Measurements from ENCODE around the gene CMTM8.

The CMTM8 gene

DNA sequence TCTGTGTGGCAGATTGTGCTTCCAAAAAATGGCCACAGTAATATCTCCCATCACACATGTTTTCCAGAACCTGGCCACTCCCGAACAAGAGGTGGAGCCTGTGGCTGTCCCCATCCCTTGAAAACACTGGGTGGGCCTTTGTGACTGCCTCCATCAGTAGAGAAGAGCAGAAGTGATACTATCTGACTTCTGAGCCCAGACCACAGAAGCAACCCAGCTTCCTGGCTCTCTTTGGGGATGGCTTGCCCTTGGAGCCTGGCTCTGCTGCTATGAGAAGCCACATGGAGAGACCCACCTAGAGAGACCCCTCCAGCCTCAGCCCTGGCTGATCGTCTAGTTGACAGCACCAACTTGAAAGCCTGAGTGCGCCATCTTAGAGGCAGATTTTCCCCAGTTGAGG, 39.8 kb upstream of the CMTM8 start:
- FAIRE-seq (no peak), DNase-seq (ENCODE audit: insufficient read length, low spot score) (no peak)
- TF ChIP-seq, protein P1, sequence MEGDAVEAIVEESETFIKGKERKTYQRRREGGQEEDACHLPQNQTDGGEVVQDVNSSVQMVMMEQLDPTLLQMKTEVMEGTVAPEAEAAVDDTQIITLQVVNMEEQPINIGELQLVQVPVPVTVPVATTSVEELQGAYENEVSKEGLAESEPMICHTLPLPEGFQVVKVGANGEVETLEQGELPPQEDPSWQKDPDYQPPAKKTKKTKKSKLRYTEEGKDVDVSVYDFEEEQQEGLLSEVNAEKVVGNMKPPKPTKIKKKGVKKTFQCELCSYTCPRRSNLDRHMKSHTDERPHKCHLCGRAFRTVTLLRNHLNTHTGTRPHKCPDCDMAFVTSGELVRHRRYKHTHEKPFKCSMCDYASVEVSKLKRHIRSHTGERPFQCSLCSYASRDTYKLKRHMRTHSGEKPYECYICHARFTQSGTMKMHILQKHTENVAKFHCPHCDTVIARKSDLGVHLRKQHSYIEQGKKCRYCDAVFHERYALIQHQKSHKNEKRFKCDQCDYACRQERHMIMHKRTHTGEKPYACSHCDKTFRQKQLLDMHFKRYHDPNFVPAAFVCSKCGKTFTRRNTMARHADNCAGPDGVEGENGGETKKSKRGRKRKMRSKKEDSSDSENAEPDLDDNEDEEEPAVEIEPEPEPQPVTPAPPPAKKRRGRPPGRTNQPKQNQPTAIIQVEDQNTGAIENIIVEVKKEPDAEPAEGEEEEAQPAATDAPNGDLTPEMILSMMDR (IDR thresholded peaks at IDR 0.05; ENCODE audit: insufficient read depth, missing control alignments): no peak

DNA sequence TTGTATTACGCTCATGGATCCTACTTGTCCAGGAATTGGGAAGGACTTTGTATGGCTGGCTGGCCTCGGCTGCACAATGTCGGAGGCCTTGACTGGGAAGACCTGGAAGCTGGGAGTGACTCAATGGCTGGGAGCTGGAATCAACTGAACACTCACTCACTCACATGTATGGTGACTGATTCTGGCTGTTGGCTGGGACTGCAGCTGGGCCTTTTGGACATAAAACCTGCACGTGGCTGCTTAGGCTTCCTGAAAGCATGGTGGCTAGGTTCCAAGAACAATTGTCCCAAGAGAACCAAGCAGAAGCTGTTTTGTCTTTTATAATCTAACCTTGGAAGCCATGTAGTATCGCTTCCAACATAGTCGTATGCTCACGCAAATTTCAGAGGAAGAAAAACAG, 38.0 kb upstream of the CMTM8 start:
- DNase-seq (ENCODE audit: insufficient read length, low spot score) (no peak), FAIRE-seq (no peak)
- TF ChIP-seq, protein P1 (IDR thresholded peaks at IDR 0.05; ENCODE audit: insufficient read depth, missing control alignments): no peak

DNA sequence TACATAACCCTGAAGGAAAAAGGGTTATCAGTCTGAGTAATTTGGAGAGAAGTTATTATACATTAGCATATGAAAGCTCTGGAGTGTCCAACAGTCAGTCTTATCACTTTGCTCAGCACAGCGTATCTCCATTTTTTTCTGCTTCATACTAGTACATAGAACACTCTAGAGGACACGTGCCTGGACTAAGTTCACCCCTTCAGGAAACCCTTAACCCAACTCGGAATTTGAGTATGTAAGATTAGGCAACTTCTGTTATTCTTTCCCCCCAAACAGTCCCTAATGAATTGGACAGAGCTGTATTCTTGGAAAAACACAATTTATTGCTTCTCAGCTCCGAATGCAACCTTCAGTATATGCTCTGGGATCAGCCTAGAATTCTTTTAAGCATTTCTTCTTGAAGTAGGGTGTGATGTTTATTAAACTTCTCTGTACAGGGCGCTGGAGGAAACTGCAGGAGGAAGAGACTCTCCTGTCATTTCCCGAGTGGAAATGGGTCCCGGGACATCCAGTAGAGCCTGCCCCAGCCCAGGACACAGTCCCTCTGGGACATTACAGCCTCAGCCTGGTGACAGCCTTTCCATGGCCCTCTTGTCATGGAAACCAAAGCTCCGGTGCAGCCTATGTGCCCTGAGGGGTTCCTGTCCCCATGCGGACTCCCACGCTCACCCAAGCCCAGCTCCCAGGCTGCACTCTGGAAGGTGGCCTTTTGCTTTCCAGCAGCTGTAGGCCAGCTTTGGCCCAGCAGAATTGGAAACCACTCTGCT, 37.3 kb upstream of the CMTM8 start:
- DNase-seq (ENCODE audit: insufficient read length, low spot score) (no peak), FAIRE-seq (no peak)
- TF ChIP-seq, protein P1 (IDR thresholded peaks at IDR 0.05; ENCODE audit: insufficient read depth, missing control alignments): no peak

DNA sequence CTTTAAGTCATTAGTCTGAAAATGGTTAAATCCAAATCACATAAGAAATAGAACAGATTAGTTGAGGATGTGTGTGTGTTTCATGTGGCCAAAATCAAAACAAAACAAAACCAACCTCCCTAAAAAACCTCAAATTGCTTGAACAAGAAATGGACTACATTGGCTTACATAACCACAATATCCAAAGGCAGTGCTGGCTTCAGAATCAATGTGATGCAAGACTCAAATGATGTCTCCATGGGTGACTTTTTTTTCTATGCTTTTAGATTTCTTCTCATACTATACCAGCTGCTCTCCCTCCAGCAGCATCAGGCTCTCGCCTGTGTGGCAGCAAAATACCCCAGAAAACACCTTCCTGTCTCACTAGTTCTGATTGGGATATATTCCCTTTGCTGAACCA, 36.0 kb upstream of the CMTM8 start:
- TF ChIP-seq, protein P1 (IDR thresholded peaks at IDR 0.05; ENCODE audit: insufficient read depth, missing control alignments): no peak
- FAIRE-seq: no peak
- no peak for DNase-seq (ENCODE audit: insufficient read length, low spot score)

DNA sequence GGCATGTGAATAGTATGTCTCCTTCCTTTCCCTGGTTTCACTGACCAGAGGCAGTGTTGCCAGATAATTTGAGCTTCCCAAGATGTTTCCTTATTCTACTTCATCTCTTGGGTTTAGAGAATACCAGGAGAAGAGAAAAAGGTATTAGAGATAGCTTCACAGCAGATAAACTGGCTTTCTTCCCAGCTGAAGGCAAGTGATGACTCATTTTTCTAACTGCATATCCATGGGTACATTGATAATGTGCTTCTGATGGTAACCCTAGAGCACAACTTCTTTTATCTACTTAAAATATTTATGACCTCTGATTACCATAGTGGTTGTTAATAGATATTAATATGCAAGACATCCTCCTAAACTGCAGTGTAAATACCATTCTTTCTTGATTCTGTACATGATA, 34.6 kb upstream of the CMTM8 start:
- FAIRE-seq: no peak
- no peak for DNase-seq (ENCODE audit: insufficient read length, low spot score)
- TF ChIP-seq, protein P1 (IDR thresholded peaks at IDR 0.05; ENCODE audit: insufficient read depth, missing control alignments): no peak

DNA sequence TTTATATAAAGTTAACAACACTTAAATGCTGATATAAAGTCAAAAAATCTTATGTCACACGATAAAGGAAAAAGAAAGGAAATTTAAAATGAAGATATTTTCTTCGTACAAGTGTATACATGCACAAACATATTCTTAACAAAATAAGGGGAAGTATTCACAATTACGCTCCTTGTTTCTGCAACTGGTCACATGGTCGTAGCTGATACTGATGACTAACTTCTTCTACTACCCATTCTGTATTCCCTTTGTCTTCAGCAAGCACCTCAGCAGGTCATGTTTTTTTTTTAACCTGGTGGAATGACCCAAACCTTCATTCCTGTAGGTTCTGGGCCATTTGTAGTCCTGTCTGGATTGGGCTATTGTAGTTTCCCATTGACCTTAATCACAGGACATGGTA, 30.0 kb upstream of the CMTM8 start:
- TF ChIP-seq, protein P1 (IDR thresholded peaks at IDR 0.05; ENCODE audit: insufficient read depth, missing control alignments): no peak
- FAIRE-seq: no peak
- DNase-seq (ENCODE audit: insufficient read length, low spot score): no peak

DNA sequence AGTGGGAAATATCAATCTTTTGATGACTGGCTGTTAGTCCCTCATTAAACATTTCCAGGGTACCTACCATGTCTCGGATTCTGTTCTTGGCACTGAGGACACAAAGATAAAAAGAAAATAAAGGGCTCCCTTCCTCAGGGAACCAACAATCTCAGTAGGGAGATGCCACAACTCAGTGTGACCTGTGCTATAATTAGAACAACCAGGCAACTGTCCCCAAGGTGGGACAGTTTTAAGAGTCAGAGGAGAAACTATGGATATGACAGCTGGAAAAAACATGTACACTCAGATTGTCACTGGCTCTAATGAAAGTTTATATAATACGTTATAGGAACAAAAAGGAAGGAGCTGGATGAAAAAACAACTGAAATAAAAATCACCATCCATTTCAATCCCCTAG, 23.3 kb upstream of the CMTM8 start:
- DNase-seq (ENCODE audit: insufficient read length, low spot score) (no peak), FAIRE-seq (no peak)
- TF ChIP-seq, protein P1 (IDR thresholded peaks at IDR 0.05; ENCODE audit: insufficient read depth, missing control alignments): no peak

Measured in D721Med (cell line).